Body of pancreas (tissue), 4 donors: ENCODE results near the gene CCDC57. TPM values are rescaled to one million over a fixed set of nuclear protein-coding genes. Genes with fewer than 3 reads are reported as not detected.
A peak's percentile ranks its signal among the peaks of the same experiment; 100 is the strongest.

Experiments
- ATAC-seq: fragments of 150-250 bp; one replicate; pipeline ENCODE4 v1.9.1; 2016
- DNase-seq, 4 donors: peaks; one replicate each; pipeline ENCODE4 v3.0.0-alpha.2; 2019
- H3K27ac ChIP-seq, 4 donors: fragments of 200-600 bp; sonication (generic); 1 replicate in 3 of 4; 2 replicates in 1 of 4; pipeline versions ENCODE4 v1.5.1 to v1.6.1; 2016 to 2019; ENCODE audit warnings: mild to moderate bottlenecking in 1 of 4, mixed read lengths in 1 of 4, moderate library complexity in 1 of 4
- H3K27me3 ChIP-seq, 2 donors: fragments of 200-600 bp; sonication (generic); one replicate each; pipeline ENCODE4 v1.6.0; 2016; ENCODE audit warnings: mild to moderate bottlenecking in 1 of 2
- H3K36me3 ChIP-seq, 2 donors: fragments of 200-600 bp; sonication (generic); replicated peaks in 1 of 2; 2 replicates each; pipeline ENCODE4 v1.5.1; 2016; ENCODE audit warnings: low read depth in 2 of 2; ENCODE audit not compliant: insufficient read depth in 1 of 2
- H3K4me1 ChIP-seq: fragments of 200-600 bp; sonication (generic); one replicate; pipeline ENCODE4 v1.6.0; 2016
- H3K4me3 ChIP-seq, 2 donors: fragments of 200-600 bp; sonication (generic); 1 replicate in 1 of 2; 2 replicates in 1 of 2; pipeline ENCODE4 v1.5.1; 2016 to 2019
- H3K9me3 ChIP-seq, 3 donors: fragments of 200-600 bp; sonication (generic); 1 replicate in 2 of 3; 2 replicates in 1 of 3; pipeline ENCODE4 v1.5.1; 2016
- POLR2A ChIP-seq, 3 donors: fragments of 450-650 bp; IDR thresholded peaks; one replicate each; pipeline ENCODE4 v1.6.1; 2016; ENCODE audit warnings: antibody characterized with exemption in 3 of 3, mild to moderate bottlenecking in 2 of 3
- WGBS, 2 donors: methylation state at CpG; one replicate each; pipeline ENCODE4 v1.1.5; 2017; 5-methylcytosine and 5-hydroxymethylcytosine counted together
- intact Hi-C: fragments of 100-400 bp; cut with DNase I; formaldehyde crosslinking; loops from one replicate; pipeline ENCODE4 v1.15.1; 2023
- total RNA-seq, 2 donors: library from RNA; depleted of rRNA; stranded (reverse); fragments of >200 nt; gene quantifications; one replicate each; pipeline ENCODE4 v1.1.0, GENCODE V29; 2016
- TF ChIP-seq, protein P1 (sequence below), 7 experiments: fragments of 450-650 bp in 4 of 7; fragments of 200-600 bp in 3 of 7; sonication (generic) in 3 of 7; IDR thresholded peaks; one replicate each; pipeline ENCODE4 v1.5.1; 2016 to 2019; ENCODE audit warnings: antibody characterized with exemption in 7 of 7

CCDC57 gene
- total RNA-seq, 2 donors from 2014 or later = 24.1 to 60.3 TPM

GRCh38 chr17:82121246-82121645 is 91.4 kb downstream of the CCDC57 start:
- 85 to 93% methylated on average over 4 of the region's 4 CpGs for WGBS, 2 donors
- Histone ChIP-seq H3K4me3 (no peak overlapping the region), H3K27ac (no peak overlapping the region), H3K27me3 (no peaks in the 10 kb centered on the region), H3K4me1 (peaks cover 4% of the 10 kb centered on the region), H3K36me3 (no peaks in the 10 kb centered on the region), H3K9me3 (no peaks in the 10 kb centered on the region)
- TF ChIP-seq, protein P1, sequence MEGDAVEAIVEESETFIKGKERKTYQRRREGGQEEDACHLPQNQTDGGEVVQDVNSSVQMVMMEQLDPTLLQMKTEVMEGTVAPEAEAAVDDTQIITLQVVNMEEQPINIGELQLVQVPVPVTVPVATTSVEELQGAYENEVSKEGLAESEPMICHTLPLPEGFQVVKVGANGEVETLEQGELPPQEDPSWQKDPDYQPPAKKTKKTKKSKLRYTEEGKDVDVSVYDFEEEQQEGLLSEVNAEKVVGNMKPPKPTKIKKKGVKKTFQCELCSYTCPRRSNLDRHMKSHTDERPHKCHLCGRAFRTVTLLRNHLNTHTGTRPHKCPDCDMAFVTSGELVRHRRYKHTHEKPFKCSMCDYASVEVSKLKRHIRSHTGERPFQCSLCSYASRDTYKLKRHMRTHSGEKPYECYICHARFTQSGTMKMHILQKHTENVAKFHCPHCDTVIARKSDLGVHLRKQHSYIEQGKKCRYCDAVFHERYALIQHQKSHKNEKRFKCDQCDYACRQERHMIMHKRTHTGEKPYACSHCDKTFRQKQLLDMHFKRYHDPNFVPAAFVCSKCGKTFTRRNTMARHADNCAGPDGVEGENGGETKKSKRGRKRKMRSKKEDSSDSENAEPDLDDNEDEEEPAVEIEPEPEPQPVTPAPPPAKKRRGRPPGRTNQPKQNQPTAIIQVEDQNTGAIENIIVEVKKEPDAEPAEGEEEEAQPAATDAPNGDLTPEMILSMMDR (IDR thresholded peaks at IDR 0.05) = no peak
- DNase-seq = no peak
- intact Hi-C loops = no loop called here
- ATAC-seq = no peak

DNA sequence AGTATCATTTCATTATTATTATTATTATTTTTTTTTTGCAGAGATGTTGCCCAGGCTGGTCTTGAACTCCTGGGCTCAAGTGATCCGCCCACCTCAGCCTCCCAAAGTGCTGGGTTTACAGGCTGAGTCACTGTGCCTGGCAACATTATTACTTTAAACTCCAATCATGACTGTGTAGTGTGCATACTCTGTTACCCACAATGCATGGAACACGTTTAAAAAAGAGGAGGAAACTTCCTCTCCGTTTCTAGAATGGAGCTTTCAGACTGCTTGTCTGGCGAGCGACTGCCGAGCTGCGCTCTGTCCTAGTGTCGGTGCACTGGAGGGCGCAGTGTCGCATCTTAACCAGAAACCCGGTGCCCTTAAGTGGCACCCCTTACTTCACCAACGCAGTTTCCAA is 92.5 kb downstream of the CCDC57 start:
- intact Hi-C loops = no loop called here
- no peak overlapping the region for H3K27ac ChIP-seq
- no peak overlapping the region for H3K4me3 ChIP-seq
- H3K4me1 ChIP-seq = peaks cover 4% of the 10 kb centered on the region
- DNase-seq = no peak
- TF ChIP-seq POLR2A (IDR thresholded peaks at IDR 0.05) = no peak
- TF ChIP-seq, protein P1 (IDR thresholded peaks at IDR 0.05) = no peak
- H3K36me3 ChIP-seq = no peaks in the 10 kb centered on the region
- no peaks in the 10 kb centered on the region for H3K27me3 ChIP-seq
- ATAC-seq = no peak
- 73 to 79% methylated on average over 12 of the region's 12 CpGs for WGBS, 2 donors
- no peaks in the 10 kb centered on the region for H3K9me3 ChIP-seq

- ATAC-seq (peak; percentile 51), DNase-seq (peak in 1 of 4 donors; percentile 20)
- WGBS, 2 donors = 47 to 59% methylated on average over 12 of the region's 12 CpGs
- no peak overlapping the region for H3K4me3 ChIP-seq
- H3K9me3 ChIP-seq = no peaks in the 10 kb centered on the region
- H3K27ac ChIP-seq = peak overlapping the region in 3 of 4 donors; percentile 44 to 67 (median 57)
- no peaks in the 10 kb centered on the region for H3K27me3 ChIP-seq
- TF ChIP-seq, protein P1 (IDR thresholded peaks at IDR 0.05) = no peak
- peak in 1 of 3 donors; percentile 15 for TF ChIP-seq POLR2A (IDR thresholded peaks at IDR 0.05)
- intact Hi-C loops = no loop called here
- H3K4me1 ChIP-seq = peaks cover 4% of the 10 kb centered on the region
- H3K36me3 ChIP-seq = no peaks in the 10 kb centered on the region
Observed at GRCh38 chr17:82118815-82119380, 93.7 kb downstream of the CCDC57 start.

DNA sequence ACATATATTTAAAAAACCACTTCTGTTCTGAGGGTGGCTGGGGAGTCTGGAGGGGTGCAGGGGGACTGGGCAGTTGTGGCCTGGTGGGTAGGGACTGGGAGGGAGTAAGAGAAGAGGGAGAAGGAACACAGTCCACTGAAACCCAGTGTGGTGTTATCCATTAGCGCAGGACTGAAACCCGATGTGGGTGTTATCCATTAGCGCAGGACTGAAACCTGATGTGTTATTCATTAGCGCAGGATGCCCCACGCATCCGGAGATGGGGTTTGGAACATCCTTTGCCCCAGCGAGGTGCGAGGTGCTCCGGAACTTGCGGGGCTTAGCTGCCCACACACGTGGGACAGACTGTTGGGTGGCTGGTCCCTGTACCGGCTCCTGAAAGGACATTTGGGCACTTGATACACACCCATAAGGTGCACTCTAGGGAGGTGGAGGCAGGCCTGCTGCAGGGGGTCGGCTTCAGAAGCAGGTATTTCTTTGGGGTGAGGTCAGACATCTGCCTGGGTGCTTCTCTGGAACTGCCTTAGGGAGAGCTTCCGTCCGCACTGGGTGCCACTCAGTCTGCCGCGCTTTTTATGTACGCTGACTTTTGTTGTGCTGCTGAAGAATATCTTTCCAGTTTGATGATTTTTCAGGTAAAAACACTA is 94.4 kb downstream of the CCDC57 start:
- Histone ChIP-seq H3K4me1 (peaks cover 4% of the 10 kb centered on the region), H3K36me3 (no peaks in the 10 kb centered on the region), H3K9me3 (no peaks in the 10 kb centered on the region), H3K27ac (peak overlapping the region in 3 of 4 donors; percentile 44 to 67 (median 57)), H3K27me3 (no peaks in the 10 kb centered on the region), H3K4me3 (no peak overlapping the region)
- intact Hi-C loops = no loop called here
- 78 to 82% methylated on average over 11 to 18 of the region's 18 CpGs for WGBS, 2 donors
- ATAC-seq (peak; percentile 5), DNase-seq (no peak)
- TF ChIP-seq POLR2A (IDR thresholded peaks at IDR 0.05) = no peak
- TF ChIP-seq, protein P1 (IDR thresholded peaks at IDR 0.05) = no peak
